Panc1 (cell line): ENCODE results near the gene PEX10.

Experiments used
- POLR2AphosphoS5 ChIP-seq: IDR thresholded peaks from 2 replicates; pipeline ENCODE4 v1.6.1; 2012; ENCODE audit warnings: mild to moderate bottlenecking, low read depth, low read length, moderate library complexity
- SIN3A ChIP-seq: IDR thresholded peaks from 2 replicates; pipeline ENCODE4 v1.6.1; 2012; ENCODE audit warnings: low read depth, mild to moderate bottlenecking, low read length, moderate library complexity, borderline replicate concordance; ENCODE audit not compliant: insufficient read depth
- TF ChIP-seq, protein P1 (sequence below): fragments of 450-650 bp; IDR thresholded peaks from 2 replicates; pipeline ENCODE4 v1.5.1; 2017; ENCODE audit warnings: mild to moderate bottlenecking
- TF ChIP-seq, protein P2 (sequence below), 2 experiments: IDR thresholded peaks; 2 replicates each; pipeline ENCODE4 v1.6.1; 2011 to 2012; ENCODE audit warnings: low read depth in 2 of 2, control low read depth in 1 of 2, low read length in 1 of 2, mild to moderate bottlenecking in 1 of 2, moderate library complexity in 1 of 2; ENCODE audit not compliant: insufficient read depth in 1 of 2

DNA sequence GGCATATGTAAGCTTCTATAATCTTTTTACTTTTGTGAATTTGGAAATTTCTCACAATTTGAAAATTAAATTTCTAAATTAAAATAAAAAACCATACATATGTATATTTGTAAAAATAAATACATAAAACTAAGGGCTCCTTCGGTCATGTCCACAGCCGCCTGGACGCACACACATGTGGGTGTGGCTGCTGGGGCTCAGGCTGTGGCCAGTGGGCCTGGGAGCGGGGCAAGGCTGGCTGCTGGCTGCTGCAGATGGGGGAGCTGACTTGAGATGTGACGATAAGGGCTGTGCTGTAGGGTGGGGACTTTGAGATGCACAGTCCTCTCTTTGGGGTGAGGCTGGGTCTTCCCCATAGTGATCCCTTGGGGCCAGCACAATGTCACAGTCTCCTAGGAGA is 15.9 kb downstream of the PEX10 start:
- TF ChIP-seq POLR2AphosphoS5 (no peak), SIN3A (no peak)
- TF ChIP-seq, protein P1, sequence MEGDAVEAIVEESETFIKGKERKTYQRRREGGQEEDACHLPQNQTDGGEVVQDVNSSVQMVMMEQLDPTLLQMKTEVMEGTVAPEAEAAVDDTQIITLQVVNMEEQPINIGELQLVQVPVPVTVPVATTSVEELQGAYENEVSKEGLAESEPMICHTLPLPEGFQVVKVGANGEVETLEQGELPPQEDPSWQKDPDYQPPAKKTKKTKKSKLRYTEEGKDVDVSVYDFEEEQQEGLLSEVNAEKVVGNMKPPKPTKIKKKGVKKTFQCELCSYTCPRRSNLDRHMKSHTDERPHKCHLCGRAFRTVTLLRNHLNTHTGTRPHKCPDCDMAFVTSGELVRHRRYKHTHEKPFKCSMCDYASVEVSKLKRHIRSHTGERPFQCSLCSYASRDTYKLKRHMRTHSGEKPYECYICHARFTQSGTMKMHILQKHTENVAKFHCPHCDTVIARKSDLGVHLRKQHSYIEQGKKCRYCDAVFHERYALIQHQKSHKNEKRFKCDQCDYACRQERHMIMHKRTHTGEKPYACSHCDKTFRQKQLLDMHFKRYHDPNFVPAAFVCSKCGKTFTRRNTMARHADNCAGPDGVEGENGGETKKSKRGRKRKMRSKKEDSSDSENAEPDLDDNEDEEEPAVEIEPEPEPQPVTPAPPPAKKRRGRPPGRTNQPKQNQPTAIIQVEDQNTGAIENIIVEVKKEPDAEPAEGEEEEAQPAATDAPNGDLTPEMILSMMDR = no peak
- TF ChIP-seq, protein P2, sequence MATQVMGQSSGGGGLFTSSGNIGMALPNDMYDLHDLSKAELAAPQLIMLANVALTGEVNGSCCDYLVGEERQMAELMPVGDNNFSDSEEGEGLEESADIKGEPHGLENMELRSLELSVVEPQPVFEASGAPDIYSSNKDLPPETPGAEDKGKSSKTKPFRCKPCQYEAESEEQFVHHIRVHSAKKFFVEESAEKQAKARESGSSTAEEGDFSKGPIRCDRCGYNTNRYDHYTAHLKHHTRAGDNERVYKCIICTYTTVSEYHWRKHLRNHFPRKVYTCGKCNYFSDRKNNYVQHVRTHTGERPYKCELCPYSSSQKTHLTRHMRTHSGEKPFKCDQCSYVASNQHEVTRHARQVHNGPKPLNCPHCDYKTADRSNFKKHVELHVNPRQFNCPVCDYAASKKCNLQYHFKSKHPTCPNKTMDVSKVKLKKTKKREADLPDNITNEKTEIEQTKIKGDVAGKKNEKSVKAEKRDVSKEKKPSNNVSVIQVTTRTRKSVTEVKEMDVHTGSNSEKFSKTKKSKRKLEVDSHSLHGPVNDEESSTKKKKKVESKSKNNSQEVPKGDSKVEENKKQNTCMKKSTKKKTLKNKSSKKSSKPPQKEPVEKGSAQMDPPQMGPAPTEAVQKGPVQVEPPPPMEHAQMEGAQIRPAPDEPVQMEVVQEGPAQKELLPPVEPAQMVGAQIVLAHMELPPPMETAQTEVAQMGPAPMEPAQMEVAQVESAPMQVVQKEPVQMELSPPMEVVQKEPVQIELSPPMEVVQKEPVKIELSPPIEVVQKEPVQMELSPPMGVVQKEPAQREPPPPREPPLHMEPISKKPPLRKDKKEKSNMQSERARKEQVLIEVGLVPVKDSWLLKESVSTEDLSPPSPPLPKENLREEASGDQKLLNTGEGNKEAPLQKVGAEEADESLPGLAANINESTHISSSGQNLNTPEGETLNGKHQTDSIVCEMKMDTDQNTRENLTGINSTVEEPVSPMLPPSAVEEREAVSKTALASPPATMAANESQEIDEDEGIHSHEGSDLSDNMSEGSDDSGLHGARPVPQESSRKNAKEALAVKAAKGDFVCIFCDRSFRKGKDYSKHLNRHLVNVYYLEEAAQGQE (IDR thresholded peaks at IDR 0.05; ENCODE audit: insufficient read depth in 1 of 2, low read depth in 2 of 2, low read length in 1 of 2) = no peak
